NCI-H146 (cell line): ENCODE measurements around the gene DDX20.
A peak's percentile ranks its signal among the peaks of the same experiment; 100 is the strongest.
"Not testable (repeated sequence)": the region's sequence is repeated elsewhere in the genome, so short reads cannot be mapped to it uniquely, and the experiment has no call there.

Source experiments
- DNase-seq: peaks from one replicate; lab custom pipeline; 2025; lab: John Stamatoyannopoulos, UW

Gene DDX20

GRCh38 chr1:111792249-111792648 lies 36.5 kb downstream of the DDX20 start:
- DNase-seq: no peak

- no peak for DNase-seq
Observed at GRCh38 chr1:111793923-111794322, 38.2 kb downstream of the DDX20 start.

GRCh38 chr1:111795401-111795800 lies 39.7 kb downstream of the DDX20 start:
- DNase-seq: no peak

GRCh38 chr1:111798580-111798979 lies 42.9 kb downstream of the DDX20 start:
- no peak for DNase-seq

GRCh38 chr1:111799722-111800121 lies 44.0 kb downstream of the DDX20 start:
- not testable (repeated sequence) for DNase-seq

- DNase-seq: peak; percentile 34
Observed at GRCh38 chr1:111801071-111801850, 45.6 kb downstream of the DDX20 start.

- no peak for DNase-seq
Observed at GRCh38 chr1:111802110-111802509, 46.4 kb downstream of the DDX20 start.

- peak; percentile 62 for DNase-seq
Observed at GRCh38 chr1:111802984-111803383, 47.3 kb downstream of the DDX20 start.

GRCh38 chr1:111803951-111804350 lies 48.2 kb downstream of the DDX20 start:
- DNase-seq: peak; percentile 88

- DNase-seq: peak; percentile 68
Observed at GRCh38 chr1:111804776-111805175, 49.1 kb downstream of the DDX20 start.

GRCh38 chr1:111805251-111805650 lies 49.5 kb downstream of the DDX20 start:
- DNase-seq: no peak

GRCh38 chr1:111811891-111812290 lies 56.2 kb downstream of the DDX20 start:
- DNase-seq: no peak

GRCh38 chr1:111812306-111812705 lies 56.6 kb downstream of the DDX20 start:
- DNase-seq: no peak

GRCh38 chr1:111813440-111814304 lies 58.0 kb downstream of the DDX20 start:
- DNase-seq: peak; percentile 37

GRCh38 chr1:111814305-111814628 lies 58.6 kb downstream of the DDX20 start:
- DNase-seq: no peak

GRCh38 chr1:111814642-111815041 lies 58.9 kb downstream of the DDX20 start:
- DNase-seq: no peak
